Colonic mucosa (tissue), 4 donors: Measurements from ENCODE around the gene OTUD7B. TPM values are rescaled to one million over a fixed set of nuclear protein-coding genes. Genes with fewer than 3 reads are reported as not detected.

Experiments used
- DNase-seq: peaks from one replicate; pipeline ENCODE4 v3.0.0-alpha.2; 2020
- H3K27ac ChIP-seq: fragments of 200-600 bp; one replicate; pipeline ENCODE4 v1.8.0; 2021
- H3K27me3 ChIP-seq: fragments of 200-600 bp; one replicate; pipeline ENCODE4 v1.8.0; 2021
- H3K36me3 ChIP-seq: fragments of 200-600 bp; one replicate; pipeline ENCODE4 v1.8.0; 2021
- H3K4me1 ChIP-seq: fragments of 200-600 bp; one replicate; pipeline ENCODE4 v1.8.0; 2021; ENCODE audit warnings: mild to moderate bottlenecking
- H3K4me3 ChIP-seq: fragments of 200-600 bp; one replicate; pipeline ENCODE4 v1.8.0; 2021
- H3K9ac ChIP-seq, 2 donors: one replicate each; pipeline ENCODE4 v1.7.0; 2013; ENCODE audit warnings: control low read depth in 2 of 2, low read depth in 2 of 2, low read length in 2 of 2
- H3K9me3 ChIP-seq: fragments of 200-600 bp; one replicate; pipeline ENCODE4 v1.8.0; 2021
- intact Hi-C: fragments of 100-400 bp; cut with DNase I; formaldehyde crosslinking; loops from one replicate; pipeline ENCODE4 v1.14.1; 2022
- total RNA-seq, 2 donors: library from RNA; stranded (reverse); fragmentation: NEBNext Ultra II Directional in 1 of 2; extraction: Animal tissue kit (Norgen Biotek cat#: 25700) in 1 of 2; gene quantifications; one replicate each; pipeline ENCODE4 v1.2.1, GENCODE V29; 2021
- TF ChIP-seq, protein P1 (sequence below): fragments of 200-600 bp; IDR thresholded peaks from one replicate; pipeline ENCODE4 v1.8.0; 2022; ENCODE audit warnings: antibody characterized with exemption, mild to moderate bottlenecking
- donor health status: healthy.
- donor health status: DM: no; HTN: no; CAD: no.
- donor health status: DM: no; HTN: no; CAD: no.

OTUD7B gene
- total RNA-seq, 2 donors from 2014 or later, result 33.7 to 38.7 TPM

DNA sequence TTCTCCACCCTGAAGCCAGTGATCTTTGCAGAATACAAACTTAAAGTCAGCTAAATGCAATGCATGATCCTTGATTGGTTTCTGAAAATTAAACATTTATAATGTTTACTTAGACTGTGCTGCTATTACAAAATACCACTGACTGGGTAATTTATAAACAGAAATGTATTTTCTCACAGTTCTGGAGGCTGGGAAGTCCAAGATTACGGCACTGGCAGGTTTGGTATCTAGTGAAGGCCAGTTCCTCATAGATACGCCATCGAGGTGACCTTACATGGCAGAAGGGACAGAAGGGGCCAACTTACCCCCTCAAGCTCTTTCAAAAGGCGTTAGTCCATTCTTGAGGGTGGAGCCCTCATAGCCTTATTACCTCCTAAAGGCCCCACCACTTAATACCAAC is 114.0 kb downstream of the OTUD7B start:
- Histone ChIP-seq H3K36me3 (no peaks in the 10 kb centered on the region), H3K9me3 (no peaks in the 10 kb centered on the region), H3K27ac (no peak overlapping the region), H3K4me3 (no peak overlapping the region), H3K4me1 (no peaks in the 10 kb centered on the region), H3K9ac (no peak overlapping the region), H3K27me3 (no peaks in the 10 kb centered on the region)
- TF ChIP-seq, protein P1, sequence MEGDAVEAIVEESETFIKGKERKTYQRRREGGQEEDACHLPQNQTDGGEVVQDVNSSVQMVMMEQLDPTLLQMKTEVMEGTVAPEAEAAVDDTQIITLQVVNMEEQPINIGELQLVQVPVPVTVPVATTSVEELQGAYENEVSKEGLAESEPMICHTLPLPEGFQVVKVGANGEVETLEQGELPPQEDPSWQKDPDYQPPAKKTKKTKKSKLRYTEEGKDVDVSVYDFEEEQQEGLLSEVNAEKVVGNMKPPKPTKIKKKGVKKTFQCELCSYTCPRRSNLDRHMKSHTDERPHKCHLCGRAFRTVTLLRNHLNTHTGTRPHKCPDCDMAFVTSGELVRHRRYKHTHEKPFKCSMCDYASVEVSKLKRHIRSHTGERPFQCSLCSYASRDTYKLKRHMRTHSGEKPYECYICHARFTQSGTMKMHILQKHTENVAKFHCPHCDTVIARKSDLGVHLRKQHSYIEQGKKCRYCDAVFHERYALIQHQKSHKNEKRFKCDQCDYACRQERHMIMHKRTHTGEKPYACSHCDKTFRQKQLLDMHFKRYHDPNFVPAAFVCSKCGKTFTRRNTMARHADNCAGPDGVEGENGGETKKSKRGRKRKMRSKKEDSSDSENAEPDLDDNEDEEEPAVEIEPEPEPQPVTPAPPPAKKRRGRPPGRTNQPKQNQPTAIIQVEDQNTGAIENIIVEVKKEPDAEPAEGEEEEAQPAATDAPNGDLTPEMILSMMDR, result no peak
- DNase-seq, result no peak
- intact Hi-C loops, result no loop called here

DNA sequence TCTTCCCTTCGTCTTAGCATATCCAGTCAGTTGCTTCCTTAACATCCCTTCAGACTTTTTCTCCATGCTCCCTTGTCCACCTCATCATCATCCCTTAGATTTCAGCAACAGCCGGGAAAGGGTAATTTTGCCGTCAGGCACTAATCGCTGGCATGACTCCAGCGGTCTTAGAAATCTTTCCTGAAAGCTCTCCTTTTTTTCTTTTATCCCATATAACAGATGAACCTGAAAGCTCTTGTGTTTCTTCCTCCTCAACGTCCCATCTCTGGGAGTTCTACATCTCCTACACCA is 121.6 kb downstream of the OTUD7B start:
- TF ChIP-seq, protein P1, result no peak
- Histone ChIP-seq H3K4me3 (no peak overlapping the region), H3K9me3 (no peaks in the 10 kb centered on the region), H3K9ac (peak overlapping the region in 1 of 2 donors; percentile 98), H3K27ac (peak overlapping the region; percentile 100), H3K27me3 (no peaks in the 10 kb centered on the region), H3K36me3 (no peaks in the 10 kb centered on the region), H3K4me1 (no peaks in the 10 kb centered on the region)
- intact Hi-C loops, result no loop called here
- peak; percentile 34 for DNase-seq

DNA sequence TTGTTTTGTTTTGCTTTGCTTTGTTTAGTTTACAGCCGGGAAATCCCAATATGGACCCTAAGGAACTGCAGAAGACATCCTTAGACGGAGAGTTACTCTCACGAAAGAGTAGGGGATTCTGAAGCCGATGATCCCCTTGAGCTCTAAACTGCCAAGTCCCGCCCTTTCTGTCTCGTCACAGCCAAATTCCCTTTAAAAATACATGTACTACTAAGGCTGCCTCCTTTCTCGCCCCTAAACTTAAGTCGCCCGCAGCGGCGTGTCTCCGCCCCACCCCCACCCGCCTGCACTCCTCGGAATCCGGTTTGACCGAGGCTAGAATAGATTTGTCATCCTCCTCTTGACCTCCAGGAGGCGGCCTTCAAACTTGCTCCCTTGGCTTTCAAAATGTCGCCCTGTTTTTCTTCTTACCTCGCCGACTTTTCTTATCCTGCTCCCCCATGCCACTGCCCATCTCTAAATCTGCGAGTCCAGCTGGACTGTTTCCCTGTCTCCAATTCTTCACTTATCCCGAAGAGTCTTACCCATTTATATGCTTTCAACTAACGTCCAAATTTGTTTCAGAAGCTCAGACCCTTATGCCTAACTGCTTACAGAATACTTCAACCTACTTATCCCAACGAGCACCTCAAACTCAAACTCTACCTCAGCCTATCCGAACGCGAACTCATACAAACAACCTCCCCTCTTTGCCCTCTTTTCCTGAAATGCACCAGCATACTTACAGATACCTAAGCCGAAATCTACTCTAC is 122.1 kb downstream of the OTUD7B start:
- no peaks in the 10 kb centered on the region for H3K36me3 ChIP-seq
- H3K4me1 ChIP-seq, result no peaks in the 10 kb centered on the region
- no peaks in the 10 kb centered on the region for H3K9me3 ChIP-seq
- H3K27ac ChIP-seq, result peak overlapping the region; percentile 100
- DNase-seq, result peak; percentile 89
- TF ChIP-seq, protein P1, result peak; percentile 33
- no peaks in the 10 kb centered on the region for H3K27me3 ChIP-seq
- H3K4me3 ChIP-seq, result peak overlapping the region; percentile 64
- intact Hi-C loops, result no loop called here
- H3K9ac ChIP-seq, result peak overlapping the region; percentile 65 to 98

Other genes starting within 250 kb of the OTUD7B start
- gene FCGR1A, start 228.0 kb downstream of the OTUD7B start, total RNA-seq, result 1 to 10 TPM; 1.1 to 2.7 TPM
- gene BOLA1, start 111.2 kb downstream of the OTUD7B start, total RNA-seq, result 10 to 100 TPM; 12.8 to 21.1 TPM
- gene SV2A, start 92.9 kb downstream of the OTUD7B start, total RNA-seq, result 1 to 10 TPM in 1 of 2 donors, under 1 TPM in 1; 0.89 to 1.5 TPM
- 10 to 100 TPM; 42.2 to 66.1 TPM for gene SF3B4, start 82.9 kb downstream of the OTUD7B start, total RNA-seq
- gene MTMR11, start 73.8 kb downstream of the OTUD7B start, total RNA-seq, result 100 to 1,000 TPM; 168 to 188 TPM
- gene VPS45, start 57.0 kb upstream of the OTUD7B start, total RNA-seq, result 10 to 100 TPM; 30.3 to 30.6 TPM
- gene PLEKHO1, start 139.2 kb upstream of the OTUD7B start, total RNA-seq, result 10 to 100 TPM in 1 of 2 donors, 1 to 10 TPM in 1; 5.4 to 30.8 TPM
- 10 to 100 TPM; 18.5 to 36.3 TPM for gene ANP32E, start 225.4 kb upstream of the OTUD7B start, total RNA-seq
- under 1 TPM; 0.22 to 0.29 TPM for gene CA14, start 247.0 kb upstream of the OTUD7B start, total RNA-seq